ENCODE results near the gene ING4.
A peak's percentile ranks its signal among the peaks of the same experiment; 100 is the strongest.

The ING4 gene

GRCh38 chr12:6635856-6636531 lies 26.9 kb downstream of the ING4 start, which contains the start of gene LPAR5:
TSS of gene LPAR5 (minus strand) at chr12:6635959. CDS start at chr12:6621248, 14,711 bp downstream.
- peak; percentile 42 for DNase-seq (ENCODE audit: low read depth, low spot score)

DNA sequence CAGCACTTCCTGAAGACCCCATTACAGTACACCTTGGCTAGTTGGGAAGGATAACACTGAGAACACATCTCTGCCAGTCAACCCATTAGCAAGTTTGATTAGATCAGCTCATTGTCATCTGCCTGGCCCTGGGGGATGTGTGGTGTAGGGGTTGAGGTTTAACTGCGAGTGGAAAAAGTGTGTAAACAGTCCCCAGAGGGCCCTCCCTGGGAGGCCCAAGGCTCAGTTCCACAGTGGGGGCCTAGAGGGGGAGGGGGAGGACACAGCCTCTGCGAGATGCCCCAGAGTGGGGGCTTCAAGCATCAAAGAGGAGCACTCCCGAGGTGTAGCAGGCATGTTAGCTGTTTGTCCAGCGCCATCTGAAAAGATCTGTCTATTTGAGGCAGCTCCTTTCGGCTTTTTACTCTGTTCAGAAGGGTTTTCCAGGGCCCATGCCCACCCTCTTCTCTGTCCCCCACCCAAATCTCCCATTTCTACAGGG lies 27.5 kb downstream of the ING4 start:
- no peak for DNase-seq (ENCODE audit: low read depth, low spot score)

- DNase-seq (ENCODE audit: low read depth, low spot score) = no peak
Observed at GRCh38 chr12:6632026-6632983, 30.6 kb downstream of the ING4 start.

GRCh38 chr12:6631549-6631961 lies 31.4 kb downstream of the ING4 start:
- DNase-seq (ENCODE audit: low read depth, low spot score) = no peak

DNA sequence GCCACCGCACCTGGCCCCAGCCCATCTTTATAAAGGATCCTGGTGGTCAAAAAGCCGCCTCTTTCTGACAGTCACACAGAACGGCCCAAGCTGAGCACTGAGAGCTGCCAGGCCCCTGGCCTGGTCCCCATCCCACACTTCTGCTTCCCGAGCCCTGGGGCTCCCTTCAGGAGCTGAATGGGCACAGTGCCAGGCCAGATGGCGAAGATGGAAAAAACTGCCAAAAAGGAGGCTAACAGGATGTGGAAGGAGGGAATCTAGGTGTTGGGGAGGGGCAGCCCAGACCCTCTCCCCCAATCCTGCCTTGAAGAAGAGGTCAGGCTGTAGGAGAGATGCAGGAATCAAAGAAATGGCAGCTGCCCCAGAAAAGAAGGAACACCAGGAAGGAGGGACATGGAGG lies 32.2 kb downstream of the ING4 start:
- DNase-seq (ENCODE audit: low read depth, low spot score) = no peak

- DNase-seq (ENCODE audit: low read depth, low spot score) = no peak
Observed at GRCh38 chr12:6627616-6628015, 35.3 kb downstream of the ING4 start.

DNA sequence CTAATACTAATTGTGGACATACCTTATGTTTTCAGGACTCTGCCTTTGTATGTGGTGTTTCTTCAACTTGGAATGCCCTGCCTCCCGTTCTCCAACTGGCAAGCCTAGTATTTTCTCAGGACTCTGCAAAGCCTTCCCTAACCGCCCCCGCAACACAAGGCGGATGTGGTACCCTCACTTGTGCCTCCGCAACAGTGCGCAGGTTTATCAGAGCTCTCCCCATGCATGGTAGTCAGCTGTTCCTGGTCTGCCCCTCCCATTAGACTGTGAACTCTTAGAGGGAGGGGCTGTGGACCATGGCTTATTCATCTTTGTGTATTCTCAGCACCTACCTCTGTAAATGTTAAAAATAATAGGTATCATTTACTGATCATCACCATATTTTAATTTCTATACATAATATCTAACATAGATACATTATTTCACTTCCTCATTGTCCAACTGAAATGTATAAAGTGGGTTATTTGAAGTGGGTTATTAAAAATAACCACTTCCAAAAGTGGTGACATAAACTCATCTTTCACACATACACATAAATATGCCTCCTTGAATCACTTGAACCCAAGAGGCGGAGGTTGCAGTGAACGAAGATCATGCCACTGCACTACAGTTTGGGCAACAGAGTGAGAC lies 36.1 kb downstream of the ING4 start:
- DNase-seq (ENCODE audit: low read depth, low spot score) = no peak

GRCh38 chr12:6620885-6621274 lies 42.0 kb downstream of the ING4 start:
- no peak for DNase-seq (ENCODE audit: low read depth, low spot score)

GRCh38 chr12:6620137-6620884 lies 42.6 kb downstream of the ING4 start:
- DNase-seq (ENCODE audit: low read depth, low spot score) = peak; percentile 78

DNA sequence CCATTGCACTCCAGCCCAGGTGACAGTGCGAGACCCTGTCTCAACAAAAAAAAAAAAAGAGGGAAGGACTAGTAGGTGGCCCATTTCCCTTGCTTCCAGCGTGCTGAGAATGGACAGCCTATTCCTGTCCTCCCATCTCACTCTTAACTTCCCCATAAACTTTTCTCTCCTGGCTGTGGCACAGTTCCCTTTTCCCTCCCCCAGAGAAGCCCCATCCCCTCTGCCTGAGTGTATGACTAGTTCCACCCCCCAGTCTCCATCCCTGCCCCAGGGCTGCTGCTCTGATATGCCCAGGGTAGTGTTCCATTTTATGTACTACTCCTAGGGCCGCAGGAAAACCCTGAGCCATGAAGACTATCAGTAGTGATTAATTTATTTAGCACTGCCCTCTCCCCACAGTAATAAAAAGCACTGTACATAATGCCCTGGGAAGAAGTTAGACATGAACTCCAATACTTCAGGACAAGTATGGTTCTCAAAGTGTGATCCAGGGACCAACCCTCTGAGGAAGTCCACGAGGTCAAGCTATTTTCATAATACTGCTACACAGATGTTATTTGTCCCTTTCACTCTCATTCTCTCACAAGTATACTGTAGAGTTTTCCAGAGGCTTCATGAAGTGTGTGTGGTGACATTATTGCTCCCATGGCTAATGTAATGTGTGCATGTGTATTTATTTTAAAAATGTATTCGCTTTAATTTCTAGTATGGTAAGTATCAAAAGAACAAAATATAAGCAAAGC lies 44.3 kb downstream of the ING4 start:
- DNase-seq (ENCODE audit: low read depth, low spot score) = no peak

GRCh38 chr12:6615802-6616201 lies 47.1 kb downstream of the ING4 start:
- no peak for DNase-seq (ENCODE audit: low read depth, low spot score)

DNA sequence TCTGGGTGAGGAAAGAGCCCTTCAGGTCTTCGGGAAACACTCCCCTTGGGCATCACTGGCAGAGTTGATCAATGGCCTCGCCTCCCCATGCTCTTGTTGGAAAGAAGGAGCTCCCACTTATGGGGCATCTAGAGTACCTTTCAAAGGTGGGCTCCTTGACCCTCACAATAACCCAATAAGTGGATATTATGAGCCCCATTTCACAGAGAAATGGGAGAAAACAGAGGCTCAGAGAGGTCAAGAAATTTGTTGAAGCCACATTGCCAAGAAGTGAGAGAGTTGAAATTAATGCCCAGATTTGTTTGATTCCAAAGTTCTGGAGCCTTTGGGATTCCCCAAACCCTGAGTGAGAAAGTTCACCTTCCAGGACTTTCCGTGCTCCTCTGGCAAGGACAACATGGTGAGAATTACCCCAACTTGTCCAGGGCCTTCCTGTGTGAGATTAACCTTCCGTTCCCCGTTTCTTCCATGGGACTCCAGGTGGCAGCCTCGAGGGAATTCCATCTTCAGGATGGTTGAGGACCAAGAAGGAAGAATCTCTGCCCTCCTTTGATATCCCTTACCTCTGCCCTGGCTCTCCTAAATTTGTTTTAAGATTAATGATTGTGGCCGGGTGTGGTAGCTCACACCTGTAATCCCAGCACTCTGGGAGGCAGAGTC lies 48.3 kb downstream of the ING4 start:
- DNase-seq (ENCODE audit: low read depth, low spot score) = no peak

- DNase-seq (ENCODE audit: low read depth, low spot score) = peak; percentile 95
Observed at GRCh38 chr12:6613776-6614512, 49.0 kb downstream of the ING4 start.

GRCh38 chr12:6613015-6613775 lies 49.7 kb downstream of the ING4 start:
- peak; percentile 88 for DNase-seq (ENCODE audit: low read depth, low spot score)

DNA sequence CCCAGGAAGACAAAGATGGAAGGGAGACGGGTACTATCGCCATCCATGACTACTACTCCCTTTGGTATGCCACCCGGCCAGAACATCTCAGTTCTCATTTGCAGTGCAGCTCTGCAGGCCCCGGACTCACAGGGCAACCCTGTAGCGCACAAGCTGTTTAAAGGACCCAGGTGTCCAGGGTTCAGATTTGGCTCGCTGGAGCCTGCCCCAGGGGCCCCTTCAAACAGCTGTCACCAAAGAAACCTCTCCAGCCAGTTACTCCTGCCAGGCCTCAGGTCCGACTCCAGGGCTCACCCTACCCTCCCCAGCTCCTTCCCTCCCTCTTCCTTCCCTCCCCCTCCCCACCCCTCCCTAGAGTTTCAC lies 50.3 kb downstream of the ING4 start:
- no peak for DNase-seq (ENCODE audit: low read depth, low spot score)

DNA sequence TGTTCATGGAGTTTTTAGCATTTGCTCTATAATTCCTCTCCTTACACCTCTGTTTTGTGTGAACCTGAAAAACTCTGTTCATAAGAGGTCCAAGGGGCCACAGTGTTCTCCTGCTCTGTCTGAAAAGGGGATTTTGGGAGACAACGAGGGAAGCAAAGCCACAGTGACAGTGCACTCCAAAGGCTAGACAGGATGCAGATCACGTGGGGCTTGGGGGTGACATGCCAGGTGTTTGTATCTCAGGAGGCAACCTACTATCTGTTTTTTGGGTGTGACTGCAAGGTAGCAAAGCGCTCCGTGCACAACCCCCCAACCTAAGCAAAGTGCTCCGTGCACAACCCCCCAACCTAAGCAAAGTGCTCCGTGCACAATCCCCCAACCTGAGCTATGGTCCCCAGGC lies 50.7 kb downstream of the ING4 start:
- DNase-seq (ENCODE audit: low read depth, low spot score) = no peak

- no peak for DNase-seq (ENCODE audit: low read depth, low spot score)
Observed at GRCh38 chr12:6608592-6609281, 54.2 kb downstream of the ING4 start.
